NCI-H2196 treated with DMSO at 0.1 percent for 48 hours (cell line): ENCODE data around the gene MYO1F.
"Not testable (repeated sequence)": the region's sequence is repeated elsewhere in the genome, so short reads cannot be mapped to it uniquely, and the experiment has no call there.

Experiments used
- DNase-seq: peaks from one replicate; lab custom pipeline; 2025; ENCODE audit not compliant: unreplicated experiment; lab: John Stamatoyannopoulos, UW

The MYO1F gene

GRCh38 chr19:8577247-8577646 lies at the start of gene MYO1F:
TSS of gene MYO1F (minus strand) at chr19:8577442. CDS start at chr19:8577309, 133 bp downstream.
- DNase-seq = no peak

- DNase-seq = no peak
Measured at GRCh38 chr19:8626842-8627241, 49.6 kb upstream of the MYO1F start.

GRCh38 chr19:8622886-8623285 lies 45.6 kb upstream of the MYO1F start:
- not testable (repeated sequence) for DNase-seq

GRCh38 chr19:8618751-8619150 lies 41.5 kb upstream of the MYO1F start:
- no peak for DNase-seq

- no peak for DNase-seq
Measured at GRCh38 chr19:8617984-8618383, 40.7 kb upstream of the MYO1F start.

GRCh38 chr19:8617325-8617724 lies 40.1 kb upstream of the MYO1F start:
- DNase-seq = not testable (repeated sequence)

- no peak for DNase-seq
Measured at GRCh38 chr19:8616861-8617260, 39.6 kb upstream of the MYO1F start.

GRCh38 chr19:8615813-8616596 lies 38.8 kb upstream of the MYO1F start:
- DNase-seq = no peak

- DNase-seq = no peak
Measured at GRCh38 chr19:8615024-8615423, 37.8 kb upstream of the MYO1F start.

GRCh38 chr19:8614455-8614854 lies 37.2 kb upstream of the MYO1F start:
- DNase-seq = no peak

- no peak for DNase-seq
Measured at GRCh38 chr19:8612807-8613171, 35.5 kb upstream of the MYO1F start.

- no peak for DNase-seq
Measured at GRCh38 chr19:8611877-8612806, 34.9 kb upstream of the MYO1F start.

GRCh38 chr19:8611391-8611876 lies 34.2 kb upstream of the MYO1F start:
- no peak for DNase-seq

- DNase-seq = no peak
Measured at GRCh38 chr19:8610936-8611300, 33.7 kb upstream of the MYO1F start.

GRCh38 chr19:8610041-8610935 lies 33.0 kb upstream of the MYO1F start, which contains the start of gene ADAMTS10:
TSS of gene ADAMTS10 (minus strand) at chr19:8610715. CDS start at chr19:8605710, 5,005 bp downstream.
- DNase-seq = no peak

GRCh38 chr19:8609279-8610040 lies 32.2 kb upstream of the MYO1F start:
- DNase-seq = no peak

GRCh38 chr19:8608941-8609278 lies 31.7 kb upstream of the MYO1F start:
- no peak for DNase-seq

GRCh38 chr19:8607386-8607785 lies 30.1 kb upstream of the MYO1F start:
- DNase-seq = no peak

- no peak for DNase-seq
Measured at GRCh38 chr19:8605514-8605913, 28.3 kb upstream of the MYO1F start.

- DNase-seq = no peak
Measured at GRCh38 chr19:8601796-8602195, 24.6 kb upstream of the MYO1F start.
